Activated CD8-positive, alpha-beta T cell treated with anti-CD3 and anti-CD28 coated beads for 36 hours (primary cell): ENCODE results near the gene OR1I1. TPM values are rescaled to one million over a fixed set of nuclear protein-coding genes. Genes with fewer than 3 reads are reported as not detected.

Experiments used
- ATAC-seq: fragments of 200-7000 bp; cut with Tn5 transposase; one replicate; pipeline ENCODE4 v1.10.0; 2021; ENCODE audit warnings: mild to moderate bottlenecking, moderate library complexity
- CTCF ChIA-PET: fragments of 350-600 bp; sonication (Branson Sonifier 250); formaldehyde crosslinking; loops from one replicate; lab custom pipeline; 2021; ENCODE audit warnings: antibody characterized with exemption; lab: Charles Lee
- POLR2A ChIA-PET: fragments of 350-600 bp; sonication (Branson Sonifier 250); formaldehyde crosslinking; loops from one replicate; lab custom pipeline; 2021; ENCODE audit warnings: antibody characterized with exemption; lab: Charles Lee
- DNase-seq: peaks from one replicate; pipeline ENCODE4 v3.0.0-alpha.2; 2020
- H3K27ac Mint-ChIP-seq: one replicate; pipeline ENCODE4 v1.8.0; 2021; ENCODE audit warnings: mild to moderate bottlenecking, mixed read lengths
- H3K27me3 Mint-ChIP-seq: one replicate; pipeline ENCODE4 v1.8.0; 2021; ENCODE audit warnings: mixed read lengths
- H3K36me3 Mint-ChIP-seq: one replicate; pipeline ENCODE4 v1.8.0; 2021; ENCODE audit warnings: low read depth, mixed read lengths
- H3K4me1 Mint-ChIP-seq: one replicate; pipeline ENCODE4 v1.8.0; 2021; ENCODE audit warnings: low read depth, mixed read lengths
- H3K4me3 Mint-ChIP-seq: one replicate; pipeline ENCODE4 v1.8.0; 2021; ENCODE audit warnings: mild to moderate bottlenecking, moderate library complexity, mixed read lengths
- H3K9me3 Mint-ChIP-seq: one replicate; pipeline ENCODE4 v1.8.0; 2021; ENCODE audit warnings: mixed read lengths
- CTCF ChIP-seq: fragments of 200-600 bp; IDR thresholded peaks from one replicate; pipeline ENCODE4 v1.8.0; 2022; ENCODE audit warnings: antibody characterized with exemption, mild to moderate bottlenecking
- intact Hi-C: fragments of 100-400 bp; cut with micrococcal nuclease; formaldehyde crosslinking; loops from one replicate; pipeline ENCODE4 v1.10.0; 2022
- total RNA-seq, 2 experiments: library from RNA; stranded (reverse); gene quantifications; one replicate each; pipeline ENCODE4 v1.2.3, GENCODE V29; 2021

OR1I1 gene
- total RNA-seq, 2 experiments from 2014 or later: not detected

GRCh38 chr19:15138427-15138826, 56.4 kb downstream of the OR1I1 start:
- ChIA-PET CTCF (interaction anchor here (1.2 to 1.5 kb wide), 2 partner anchors 12 to 16 kb away, joined by 4 read pairs; a partner anchor contains a TSS), POLR2A (no interaction called here)
- intact Hi-C loops: no loop called here
- DNase-seq: no peak
- Mint-ChIP-seq H3K36me3 (peaks cover 3% of the 10 kb centered on the region), H3K4me3 (no peak overlapping the region), H3K27ac (no peak overlapping the region), H3K27me3 (no peaks in the 10 kb centered on the region), H3K4me1 (peaks cover 4% of the 10 kb centered on the region), H3K9me3 (peaks cover 10% of the 10 kb centered on the region)
- no peak for TF ChIP-seq CTCF
- no peak for ATAC-seq

GRCh38 chr19:15141143-15141542, 59.1 kb downstream of the OR1I1 start:
- POLR2A ChIA-PET: no interaction called here
- Mint-ChIP-seq H3K9me3 (peaks cover 10% of the 10 kb centered on the region), H3K27me3 (no peaks in the 10 kb centered on the region)

GRCh38 chr19:15142313-15142712, 60.3 kb downstream of the OR1I1 start:
- CTCF ChIA-PET: no interaction called here

More at GRCh38 chr19:15141143-15141542, 59.1 kb downstream of the OR1I1 start:
- TF ChIP-seq CTCF: no peak
- Mint-ChIP-seq H3K36me3 (peaks cover 3% of the 10 kb centered on the region), H3K4me1 (peaks cover 4% of the 10 kb centered on the region), H3K4me3 (no peak overlapping the region), H3K27ac (no peak overlapping the region)
- DNase-seq (no peak), ATAC-seq (no peak)
- CTCF ChIA-PET: no interaction called here
- intact Hi-C loops: no loop called here

More at GRCh38 chr19:15142313-15142712, 60.3 kb downstream of the OR1I1 start:
- intact Hi-C loops: no loop called here
- ATAC-seq (no peak), DNase-seq (no peak)
- H3K27ac Mint-ChIP-seq: no peak overlapping the region
- POLR2A ChIA-PET: no interaction called here
- peaks cover 3% of the 10 kb centered on the region for H3K36me3 Mint-ChIP-seq
- peaks cover 10% of the 10 kb centered on the region for H3K9me3 Mint-ChIP-seq
- TF ChIP-seq CTCF: no peak
- H3K4me3 Mint-ChIP-seq: no peak overlapping the region
- no peaks in the 10 kb centered on the region for H3K4me1 Mint-ChIP-seq
- H3K27me3 Mint-ChIP-seq: no peaks in the 10 kb centered on the region

Other genes with a start within 250 kb of the OR1I1 start
- gene OR7A5, start 247.0 kb upstream of the OR1I1 start, total RNA-seq: not detected
- gene OR7C1, start 247.0 kb upstream of the OR1I1 start, total RNA-seq: not detected
- gene OR7A10, start 233.3 kb upstream of the OR1I1 start, total RNA-seq: not detected
- gene OR7A17, start 196.1 kb upstream of the OR1I1 start, total RNA-seq: not detected
- not detected for gene OR7C2, start 140.7 kb upstream of the OR1I1 start, total RNA-seq
- not detected for gene SLC1A6, start 102.3 kb upstream of the OR1I1 start, total RNA-seq
- not detected for gene CASP14, start 32.7 kb upstream of the OR1I1 start, total RNA-seq
- gene SYDE1, start 25.2 kb downstream of the OR1I1 start, total RNA-seq: 1 to 10 TPM; 1.1 to 1.8 TPM
- gene NOTCH3, start 118.8 kb downstream of the OR1I1 start, total RNA-seq: under 1 TPM in 1 of 2 experiments, not detected in 1; 0.16 TPM
- gene EPHX3, start 150.2 kb downstream of the OR1I1 start, total RNA-seq: not detected